ENCODE results near the gene CAMKMT.

- TF ChIP-seq EZH2 (IDR thresholded peaks at IDR 0.05; ENCODE audit: low read length, unreplicated experiment) (no peak), CTCF (conservative IDR thresholded peaks at IDR 0.05; ENCODE audit: low read depth, low read length) (no peak)
These were observed 98.0 kb downstream of the CAMKMT start for GRCh38 chr2:44459739-44460138.

Data from PC-3 (cell line).